H9 (cell line): Measurements from ENCODE around the gene USH2A. TPM values are rescaled to one million over a fixed set of nuclear protein-coding genes. Genes with fewer than 3 reads are reported as not detected.

ENCODE experiments used
- DNase-seq: peaks from one replicate; pipeline ENCODE4 v3.0.0-alpha.2; 2017
- H2AFZ ChIP-seq: one replicate; pipeline ENCODE4 v1.6.1; 2013; ENCODE audit warnings: mild to moderate bottlenecking, low read length, control low read depth, moderate library complexity
- H2AK5ac ChIP-seq: 2 replicates; pipeline ENCODE4 v1.6.1; 2013; ENCODE audit warnings: low read length, control low read depth, mixed read lengths; ENCODE audit not compliant: insufficient read length
- H2BK120ac ChIP-seq: one replicate; pipeline ENCODE4 v1.6.1; 2013; ENCODE audit warnings: low read depth, mild to moderate bottlenecking, low read length, control low read depth, inconsistent platforms; ENCODE audit not compliant: poor library complexity, severe bottlenecking
- H2BK12ac ChIP-seq: 2 replicates; pipeline ENCODE4 v1.6.1; 2013; ENCODE audit warnings: low read length, control low read depth, mixed read lengths, low read depth; ENCODE audit not compliant: insufficient read length
- H2BK15ac ChIP-seq: 2 replicates; pipeline ENCODE4 v1.6.1; 2013; ENCODE audit warnings: low read depth, low read length, control low read depth
- H2BK20ac ChIP-seq: one replicate; pipeline ENCODE4 v1.6.1; 2013; ENCODE audit warnings: low read depth, mild to moderate bottlenecking, low read length, control low read depth, inconsistent platforms; ENCODE audit not compliant: poor library complexity, severe bottlenecking
- H2BK5ac ChIP-seq: 2 replicates; pipeline ENCODE4 v1.6.1; 2013; ENCODE audit warnings: low read length, control low read depth, mixed read lengths; ENCODE audit not compliant: insufficient read length
- H3K14ac ChIP-seq: 2 replicates; pipeline ENCODE4 v1.6.1; 2013; ENCODE audit warnings: low read length, control low read depth; ENCODE audit not compliant: insufficient read depth
- H3K18ac ChIP-seq: 2 replicates; pipeline ENCODE4 v1.6.1; 2013; ENCODE audit warnings: low read depth, mild to moderate bottlenecking, mixed read lengths, low read length, control low read depth; ENCODE audit not compliant: insufficient read length
- H3K23ac ChIP-seq: 2 replicates; pipeline ENCODE4 v1.6.1; 2013; ENCODE audit warnings: low read length, control low read depth, mixed read lengths, low read depth; ENCODE audit not compliant: insufficient read length
- H3K23me2 ChIP-seq: 2 replicates; pipeline ENCODE4 v1.6.1; 2013; ENCODE audit warnings: low read depth, mild to moderate bottlenecking, mixed read lengths, low read length, control low read depth; ENCODE audit not compliant: insufficient read length, poor library complexity, severe bottlenecking
- H3K27ac ChIP-seq: 2 replicates; pipeline ENCODE4 v1.5.1; 2013; ENCODE audit warnings: low read length, control low read depth, mixed read lengths, low read depth; ENCODE audit not compliant: insufficient read length
- H3K27me3 ChIP-seq: 2 replicates; pipeline ENCODE4 v1.6.1; 2013; ENCODE audit warnings: low read length, control low read depth, inconsistent platforms; ENCODE audit not compliant: insufficient read depth
- H3K4ac ChIP-seq: 2 replicates; pipeline ENCODE4 v1.6.1; 2013; ENCODE audit warnings: low read depth, mild to moderate bottlenecking, control low read depth, inconsistent platforms, low read length, moderate library complexity
- H3K4me1 ChIP-seq: 2 replicates; pipeline ENCODE4 v1.6.1; 2013; ENCODE audit warnings: low read length, control low read depth, inconsistent platforms; ENCODE audit not compliant: insufficient read depth
- H3K4me2 ChIP-seq: 2 replicates; pipeline ENCODE4 v1.6.1; 2013; ENCODE audit warnings: low read length, control low read depth, mixed read lengths; ENCODE audit not compliant: insufficient read length, insufficient read depth
- H3K56ac ChIP-seq: 2 replicates; pipeline ENCODE4 v1.6.1; 2013; ENCODE audit warnings: low read depth, mild to moderate bottlenecking, mixed read lengths, low read length, control low read depth; ENCODE audit not compliant: insufficient read length
- H3K79me1 ChIP-seq: 2 replicates; pipeline ENCODE4 v1.6.1; 2013; ENCODE audit warnings: low read depth, mild to moderate bottlenecking, moderate library complexity, low read length, control low read depth, inconsistent platforms; ENCODE audit not compliant: insufficient read depth, poor library complexity, severe bottlenecking
- H3K79me2 ChIP-seq: 2 replicates; pipeline ENCODE4 v1.6.1; 2013; ENCODE audit warnings: low read length, control low read depth, inconsistent platforms; ENCODE audit not compliant: insufficient read depth
- H3K9ac ChIP-seq: 2 replicates; pipeline ENCODE4 v1.6.1; 2013; ENCODE audit warnings: low read length, control low read depth, mixed read lengths; ENCODE audit not compliant: insufficient read length; ENCODE audit errors: extremely low read depth
- H3K9me3 ChIP-seq: one replicate; pipeline ENCODE4 v1.6.1; 2013; ENCODE audit warnings: low read depth, low read length, inconsistent platforms; ENCODE audit not compliant: control insufficient read depth
- H3T11ph ChIP-seq: one replicate; pipeline ENCODE4 v1.6.1; 2013; ENCODE audit warnings: mild to moderate bottlenecking, low read length, control low read depth, inconsistent platforms
- H4K20me1 ChIP-seq: one replicate; pipeline ENCODE4 v1.6.1; 2013; ENCODE audit not compliant: control insufficient read depth, insufficient read length, insufficient read depth
- H4K5ac ChIP-seq: 2 replicates; pipeline ENCODE4 v1.6.1; 2013; ENCODE audit warnings: low read depth, mild to moderate bottlenecking, mixed read lengths, low read length, control low read depth; ENCODE audit not compliant: insufficient read length
- H4K8ac ChIP-seq: replicated peaks from 2 replicates; pipeline ENCODE4 v1.6.1; 2013; ENCODE audit warnings: low read length, control low read depth, mixed read lengths, low read depth; ENCODE audit not compliant: insufficient read length
- H4K91ac ChIP-seq: 2 replicates; pipeline ENCODE4 v1.6.1; 2013; ENCODE audit warnings: low read depth, mild to moderate bottlenecking, moderate library complexity, mixed read lengths, low read length, control low read depth; ENCODE audit not compliant: insufficient read length
- H3K27ac Mint-ChIP-seq, 3 experiments: 2 replicates in 2 of 3; 3 replicates in 1 of 3; pipeline ENCODE4 v1.8.0; 2020 to 2021; ENCODE audit warnings: mixed read lengths in 3 of 3, mild to moderate bottlenecking in 1 of 3, moderate library complexity in 1 of 3
- H3K27me3 Mint-ChIP-seq: 2 replicates; pipeline ENCODE4 v1.8.0; 2021; ENCODE audit warnings: low read depth, mild to moderate bottlenecking, moderate library complexity, mixed read lengths
- H3K36me3 Mint-ChIP-seq, 3 experiments: 2 replicates in 2 of 3; 3 replicates in 1 of 3; pipeline ENCODE4 v1.8.0; 2020 to 2021; ENCODE audit warnings: low read depth in 3 of 3, mixed read lengths in 3 of 3; ENCODE audit not compliant: insufficient read depth in 1 of 3
- H3K4me1 Mint-ChIP-seq, 2 experiments: 2 replicates each; pipeline ENCODE4 v1.8.0; 2020; ENCODE audit warnings: mixed read lengths in 2 of 2
- H3K4me3 Mint-ChIP-seq, 2 experiments: 2 replicates in 1 of 2; 3 replicates in 1 of 2; pipeline ENCODE4 v1.8.0; 2020 to 2021; ENCODE audit warnings: mild to moderate bottlenecking in 2 of 2, mixed read lengths in 2 of 2, moderate library complexity in 1 of 2
- H3K9me3 Mint-ChIP-seq, 2 experiments: 2 replicates in 1 of 2; 3 replicates in 1 of 2; pipeline ENCODE4 v1.8.0; 2020; ENCODE audit warnings: mild to moderate bottlenecking in 2 of 2, mixed read lengths in 2 of 2, moderate library complexity in 1 of 2
- WGBS: extraction: QIAGEN DNeasy Blood & Tissue Kit; methylation state at CpG from one replicate; pipeline ENCODE4 v1.1.7; 2013; ENCODE audit warnings: missing lambda C conversion rate, low lambda C conversion rate, mixed read lengths; ENCODE audit not compliant: insufficient read length; ENCODE audit errors: extremely low coverage; 5-methylcytosine and 5-hydroxymethylcytosine counted together
- total RNA-seq: library from RNA; stranded (reverse); gene quantifications from 2 replicates; pipeline ENCODE4 v1.2.1, GENCODE V29; 2021
- TF ChIP-seq, protein P1 (sequence below): fragments of 200-600 bp; sonication (generic); conservative IDR thresholded peaks from 3 replicates; pipeline ENCODE4 v1.8.0; 2021; ENCODE audit warnings: antibody characterized with exemption, mild to moderate bottlenecking

The USH2A gene
- total RNA-seq, 1 experiment from 2014 or later: 0.11 TPM

DNA sequence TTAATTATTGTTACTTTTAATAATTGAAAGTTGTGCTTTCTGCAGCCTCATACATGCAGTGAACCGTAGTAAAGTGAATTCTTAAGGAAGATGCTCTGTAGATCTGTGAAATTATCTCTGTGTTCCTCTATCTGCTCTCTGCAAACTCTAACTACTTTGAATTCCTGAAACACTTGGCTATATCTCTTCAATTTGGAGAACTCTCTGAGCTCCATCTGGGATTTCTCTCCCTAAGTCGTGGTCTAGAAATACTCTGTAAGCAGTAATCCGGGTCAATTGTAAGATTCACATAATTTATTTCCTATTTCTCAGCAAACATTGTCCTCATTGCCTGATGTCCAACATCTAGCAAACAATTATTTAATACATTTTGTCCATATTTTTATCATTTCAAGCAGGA is 164.9 kb downstream of the USH2A start:
- Histone ChIP-seq H4K5ac (no peak overlapping the region), H3K18ac (no peak overlapping the region), H2AFZ (no peak overlapping the region), H3K27ac (no peak overlapping the region), H2BK15ac (no peak overlapping the region), H4K8ac (no peak overlapping the region), H3K4me2 (no peak overlapping the region), H2BK5ac (no peak overlapping the region), H3K9ac (no peak overlapping the region), H2BK20ac (no peak overlapping the region), H3K4me1 (no peaks in the 10 kb centered on the region), H2AK5ac (no peak overlapping the region), H2BK120ac (no peak overlapping the region), H2BK12ac (no peak overlapping the region), H3K23me2 (no peaks in the 10 kb centered on the region), H3K9me3 (no peaks in the 10 kb centered on the region), H3K79me2 (no peaks in the 10 kb centered on the region), H4K20me1 (no peaks in the 10 kb centered on the region), H3K4ac (no peak overlapping the region), H3K14ac (no peak overlapping the region), H3K79me1 (no peaks in the 10 kb centered on the region), H3K23ac (no peak overlapping the region), H4K91ac (no peak overlapping the region), H3T11ph (no peak overlapping the region), H3K27me3 (no peaks in the 10 kb centered on the region), H3K56ac (no peak overlapping the region)
- Mint-ChIP-seq H3K27ac (no peak overlapping the region), H3K4me3 (no peak overlapping the region), H3K27me3 (no peaks in the 10 kb centered on the region), H3K36me3 (no peaks in the 10 kb centered on the region), H3K9me3 (no peaks in the 10 kb centered on the region), H3K4me1 (no peaks in the 10 kb centered on the region)
- TF ChIP-seq, protein P1, sequence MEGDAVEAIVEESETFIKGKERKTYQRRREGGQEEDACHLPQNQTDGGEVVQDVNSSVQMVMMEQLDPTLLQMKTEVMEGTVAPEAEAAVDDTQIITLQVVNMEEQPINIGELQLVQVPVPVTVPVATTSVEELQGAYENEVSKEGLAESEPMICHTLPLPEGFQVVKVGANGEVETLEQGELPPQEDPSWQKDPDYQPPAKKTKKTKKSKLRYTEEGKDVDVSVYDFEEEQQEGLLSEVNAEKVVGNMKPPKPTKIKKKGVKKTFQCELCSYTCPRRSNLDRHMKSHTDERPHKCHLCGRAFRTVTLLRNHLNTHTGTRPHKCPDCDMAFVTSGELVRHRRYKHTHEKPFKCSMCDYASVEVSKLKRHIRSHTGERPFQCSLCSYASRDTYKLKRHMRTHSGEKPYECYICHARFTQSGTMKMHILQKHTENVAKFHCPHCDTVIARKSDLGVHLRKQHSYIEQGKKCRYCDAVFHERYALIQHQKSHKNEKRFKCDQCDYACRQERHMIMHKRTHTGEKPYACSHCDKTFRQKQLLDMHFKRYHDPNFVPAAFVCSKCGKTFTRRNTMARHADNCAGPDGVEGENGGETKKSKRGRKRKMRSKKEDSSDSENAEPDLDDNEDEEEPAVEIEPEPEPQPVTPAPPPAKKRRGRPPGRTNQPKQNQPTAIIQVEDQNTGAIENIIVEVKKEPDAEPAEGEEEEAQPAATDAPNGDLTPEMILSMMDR: no peak
- WGBS: no CpG with 5 or more reads among the region's 3 CpGs
- no peak for DNase-seq
